GM21367 (cell line): ENCODE data around the gene CDKN2D.
"Not testable (repeated sequence)": the region's sequence is repeated elsewhere in the genome, so short reads cannot be mapped to it uniquely, and the experiment has no call there.

Experiments used
- ATAC-seq: cut with Tn5 transposase; IDR thresholded peaks from one replicate; pipeline ENCODE4 v1.9.1; 2021; ENCODE audit not compliant: unreplicated experiment

The CDKN2D gene

DNA sequence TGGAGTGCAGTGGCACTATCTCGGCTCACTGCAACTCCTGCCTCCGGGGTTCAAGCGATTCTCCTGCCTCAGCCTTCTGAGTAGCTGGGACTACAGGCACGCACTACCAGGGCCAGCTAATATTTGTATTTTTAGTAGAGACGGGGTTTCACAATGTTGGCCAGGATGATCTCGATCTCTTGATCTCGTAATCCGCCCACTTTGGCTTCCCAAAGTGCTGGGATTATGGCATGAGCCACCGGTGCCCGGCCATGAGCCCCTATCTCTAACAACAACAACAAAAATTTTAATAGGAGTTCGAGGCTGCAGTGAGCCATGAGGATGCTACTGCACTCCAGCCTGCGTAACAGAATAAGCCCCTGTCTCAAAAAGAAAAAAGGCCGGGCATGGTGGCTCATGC is 13.3 kb upstream of the CDKN2D start:
- ATAC-seq: no peak

DNA sequence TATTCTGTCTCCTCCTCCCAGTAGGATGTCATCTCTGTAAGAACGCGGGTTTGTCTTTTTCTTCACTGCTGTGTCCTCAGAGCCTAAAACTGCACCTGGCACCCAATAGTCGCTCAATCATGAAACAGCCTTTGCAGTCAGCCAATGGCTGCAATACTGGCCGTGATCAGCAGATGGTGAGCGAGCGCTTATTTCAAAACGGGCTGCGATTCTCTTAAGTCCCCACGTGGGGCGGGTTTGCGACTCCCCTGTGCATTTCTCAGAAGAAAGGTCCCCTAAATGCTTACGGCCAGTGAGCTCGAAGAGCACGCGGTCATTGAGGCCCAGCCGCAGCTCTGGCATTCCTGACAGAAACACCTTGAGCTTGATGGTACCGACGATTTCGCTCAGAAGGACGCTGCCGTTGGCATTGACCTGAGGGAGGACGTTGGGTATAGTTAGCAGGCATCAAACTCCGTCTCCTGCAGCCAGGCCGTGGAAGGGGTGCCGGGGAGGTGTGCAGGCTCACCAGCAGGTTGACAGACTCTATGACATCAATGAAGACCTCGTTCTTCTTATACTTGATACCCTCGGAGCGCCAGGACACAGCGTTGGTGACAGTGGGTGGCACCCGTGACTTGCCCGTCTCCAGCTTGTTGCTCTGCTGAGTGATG is 12.3 kb upstream of the CDKN2D start:
- ATAC-seq: no peak

DNA sequence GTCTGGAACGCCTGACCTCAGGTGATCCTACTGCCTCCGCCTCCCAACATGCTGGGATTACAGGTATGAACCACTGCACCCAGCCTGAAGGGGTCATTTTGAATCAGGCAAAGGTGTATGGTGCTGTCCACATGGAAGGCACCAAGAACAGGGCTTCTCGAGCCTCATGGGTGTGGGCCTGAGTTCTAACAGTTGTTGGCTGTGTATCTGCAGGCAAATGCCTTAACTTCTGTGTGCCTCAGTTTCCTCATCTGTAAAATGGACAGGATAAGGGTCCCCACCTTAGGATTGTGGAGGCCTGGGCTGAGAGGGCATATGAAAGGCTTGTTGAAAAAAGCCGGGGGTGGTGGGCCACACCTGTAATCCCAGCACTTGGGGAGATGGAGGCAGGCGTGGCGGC is 9.2 kb upstream of the CDKN2D start:
- ATAC-seq: no peak

DNA sequence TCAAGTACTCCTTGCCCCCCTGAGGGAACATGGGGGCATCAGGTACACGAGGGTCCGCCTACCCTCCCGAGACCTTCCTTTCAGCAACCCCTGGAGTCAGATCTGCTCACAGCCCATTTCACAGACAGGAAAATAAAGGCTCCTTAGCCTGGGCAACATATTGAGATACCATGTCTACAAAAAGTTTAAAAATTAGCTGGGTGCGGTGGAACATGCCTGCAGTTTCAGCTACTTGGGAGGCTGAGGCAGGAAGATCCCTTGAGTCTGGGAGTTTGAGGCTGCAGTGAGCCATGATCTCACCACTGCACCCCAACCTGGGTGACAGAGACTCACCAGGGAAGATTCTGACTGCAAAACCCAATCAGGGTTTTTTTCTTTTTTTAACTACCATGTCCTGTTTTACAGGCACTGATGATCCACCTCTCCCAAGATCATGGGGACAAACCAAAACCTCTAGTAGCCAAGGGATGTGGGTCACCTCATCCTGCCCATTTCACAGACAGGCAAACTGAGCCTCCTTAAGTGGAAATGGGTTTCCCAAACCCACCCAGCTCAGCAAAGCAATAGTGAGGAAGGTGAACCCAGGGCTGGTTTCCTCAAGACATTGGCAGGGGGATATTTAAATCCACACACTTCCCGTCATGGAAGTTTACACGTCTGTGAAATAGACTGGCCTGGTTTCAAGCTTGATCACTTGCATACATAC is 6.4 kb upstream of the CDKN2D start:
- ATAC-seq: no peak

DNA sequence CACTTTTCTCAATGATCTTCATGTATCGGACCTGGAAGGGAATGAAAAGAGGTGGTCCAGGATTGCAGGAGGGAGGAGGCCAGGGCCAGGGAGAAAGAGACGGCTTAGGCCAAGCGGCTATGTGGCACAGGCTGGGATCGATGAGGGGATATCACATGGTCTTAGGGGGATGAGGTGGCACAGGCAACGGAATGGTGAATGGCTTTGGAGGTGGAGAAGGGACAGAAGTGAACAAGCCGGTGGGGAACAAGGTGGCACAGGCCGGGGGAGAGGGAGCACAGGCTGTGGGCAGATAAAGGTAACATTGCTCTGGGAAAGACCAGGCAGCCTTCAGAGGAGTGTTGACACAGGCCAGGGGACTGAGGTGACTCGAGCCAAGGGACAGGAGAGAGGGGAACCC is 5.7 kb upstream of the CDKN2D start:
- ATAC-seq: no peak

- not testable (repeated sequence) for ATAC-seq
Observed at GRCh38 chr19:10573793-10574192, 5.0 kb upstream of the CDKN2D start.

DNA sequence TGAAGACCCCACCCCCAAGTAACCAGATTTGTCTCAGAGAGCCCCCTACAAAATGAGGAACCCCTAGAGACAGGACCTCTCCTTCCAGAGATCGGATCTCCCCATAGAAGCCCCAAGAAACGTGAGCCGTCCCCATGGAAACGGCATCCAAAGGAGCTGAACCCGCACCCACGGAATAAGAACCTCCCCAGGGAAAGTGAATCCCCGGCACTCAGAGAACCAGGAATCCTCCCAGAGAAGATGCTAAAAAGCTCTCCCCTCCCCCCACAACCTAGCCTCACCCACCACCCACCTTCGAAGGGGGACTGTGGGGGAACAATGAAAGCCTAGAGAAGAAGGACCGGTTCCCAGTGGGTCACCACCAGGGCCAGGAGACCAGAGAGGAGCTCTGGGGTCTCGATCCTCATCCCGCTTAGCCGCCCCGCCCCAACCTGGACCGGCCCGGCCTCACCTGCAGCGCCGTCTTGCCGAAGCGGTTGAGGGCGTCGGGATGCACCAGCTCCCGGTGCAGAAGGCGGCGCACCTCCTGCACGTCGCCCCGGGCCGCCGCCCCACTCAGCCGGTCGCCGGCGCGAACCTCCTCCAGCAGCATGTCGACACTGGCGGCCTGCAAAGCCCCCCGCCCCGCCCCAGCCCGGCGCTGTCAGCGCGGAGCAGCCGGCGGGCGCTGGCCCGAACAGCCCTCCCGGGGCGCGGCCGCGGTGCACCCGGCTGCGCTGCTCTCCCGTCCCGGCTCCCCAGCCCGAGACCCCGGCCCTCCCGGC is 535 bp downstream of the CDKN2D start:
- ATAC-seq: no peak

DNA sequence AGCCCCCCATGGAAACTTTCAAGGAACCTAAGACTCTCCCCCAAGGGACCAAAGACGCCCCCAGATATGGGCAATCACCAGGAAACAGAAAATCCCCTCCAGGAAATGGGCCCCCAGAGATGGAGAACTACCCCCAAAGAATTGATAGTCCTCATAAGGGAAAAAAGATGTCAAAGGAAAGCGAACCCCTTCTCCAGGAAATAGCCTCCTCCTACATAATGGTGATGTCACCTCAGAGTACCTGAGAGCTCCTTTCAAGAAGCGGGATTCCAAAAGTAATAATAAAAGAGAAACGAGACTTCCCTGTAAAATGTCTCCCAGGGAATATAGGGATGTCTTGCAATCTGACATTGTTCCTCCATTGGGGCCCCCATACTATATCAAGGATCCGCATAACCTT is 1.1 kb downstream of the CDKN2D start:
- no peak for ATAC-seq

DNA sequence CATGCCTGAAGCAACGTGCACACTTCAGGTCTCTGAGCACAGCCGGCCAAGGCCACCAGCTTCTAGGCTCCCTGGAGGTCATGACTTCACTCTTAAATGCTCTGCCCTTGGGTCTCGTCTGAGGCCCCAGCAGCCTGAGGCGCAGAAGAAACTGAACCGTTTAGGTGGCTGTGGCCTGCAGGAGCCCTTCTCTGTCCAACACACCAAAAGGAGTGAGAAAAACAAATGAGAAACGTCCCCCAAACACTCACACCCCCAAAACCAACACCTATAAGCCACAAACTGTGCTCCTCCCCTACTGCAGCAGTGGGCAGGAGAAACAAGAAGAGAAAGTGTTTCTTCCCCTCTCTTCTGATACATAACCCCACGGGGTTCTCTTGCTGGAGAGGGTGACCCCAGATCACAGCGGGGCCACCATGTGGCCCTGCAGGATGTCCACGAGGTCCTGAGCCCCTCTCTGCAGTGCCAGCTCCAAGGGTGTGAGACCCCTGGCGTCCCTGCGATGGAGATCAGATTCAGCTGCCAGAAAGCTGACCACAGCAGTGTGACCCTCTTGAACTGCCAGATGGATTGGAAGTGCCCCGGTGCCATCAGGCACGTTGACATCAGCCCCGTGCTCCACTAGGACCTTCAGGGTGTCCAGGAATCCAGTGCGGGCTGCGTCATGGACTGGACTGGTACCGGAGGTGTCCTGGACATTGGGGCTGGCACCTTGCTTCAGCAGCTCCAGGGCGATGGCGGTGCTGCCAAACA is 1.9 kb downstream of the CDKN2D start:
- no peak for ATAC-seq

- ATAC-seq: no peak
Observed at GRCh38 chr19:10566408-10566657, 2.4 kb downstream of the CDKN2D start.

GRCh38 chr19:10565567-10566407 is 3.0 kb downstream of the CDKN2D start, which contains the start of gene KRI1:
Gene KRI1, minus strand, starts transcription at chr19:10566010. Its CDS starts 11 bp downstream, at chr19:10565999.
- ATAC-seq: peak; percentile 24

DNA sequence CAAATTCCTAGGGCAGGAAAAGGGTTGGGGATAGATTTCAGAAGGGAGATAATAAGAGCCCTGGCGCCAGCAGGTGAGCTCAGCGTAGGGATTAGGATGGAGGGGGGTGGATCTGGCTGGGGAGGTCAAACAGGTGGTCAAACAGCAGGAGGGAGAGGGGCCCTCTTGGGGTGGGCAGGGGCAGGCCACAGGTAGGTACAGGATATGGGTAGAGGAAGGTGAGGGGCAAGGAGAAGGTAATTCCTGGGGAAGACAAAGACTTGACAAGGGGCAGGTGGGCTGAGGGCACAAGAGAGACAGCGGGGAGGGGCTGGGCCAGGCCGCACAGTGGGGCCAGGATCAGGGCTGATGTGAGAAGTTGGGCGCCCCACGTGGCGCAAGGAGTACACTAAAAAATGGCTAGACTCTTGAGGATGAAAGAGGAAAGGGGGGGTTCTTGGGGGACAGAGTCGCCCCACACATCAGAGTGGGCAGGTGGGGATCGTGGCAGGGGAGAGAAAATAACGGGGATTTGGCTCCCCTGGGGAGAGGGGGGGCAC is 3.7 kb downstream of the CDKN2D start:
- no peak for ATAC-seq

DNA sequence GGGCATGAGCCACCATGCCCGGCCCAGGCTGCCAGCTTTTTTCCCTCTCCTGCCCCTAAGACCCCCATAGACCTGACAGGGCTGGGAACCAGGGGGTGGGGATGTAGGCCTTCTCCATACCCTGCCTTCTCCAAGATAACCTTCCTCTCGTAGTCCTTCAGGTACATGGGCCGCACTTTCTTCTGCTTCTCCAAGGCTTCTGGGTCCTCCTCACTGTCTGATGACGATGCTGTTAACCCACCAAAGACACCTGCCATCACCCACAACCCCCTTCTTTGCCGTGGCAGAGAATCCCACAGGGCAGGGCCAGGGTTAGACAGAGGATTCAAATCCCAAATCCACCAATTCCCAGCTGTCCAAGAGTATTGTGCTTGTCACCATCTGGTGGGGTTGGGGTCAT is 6.2 kb downstream of the CDKN2D start:
- ATAC-seq: no peak

DNA sequence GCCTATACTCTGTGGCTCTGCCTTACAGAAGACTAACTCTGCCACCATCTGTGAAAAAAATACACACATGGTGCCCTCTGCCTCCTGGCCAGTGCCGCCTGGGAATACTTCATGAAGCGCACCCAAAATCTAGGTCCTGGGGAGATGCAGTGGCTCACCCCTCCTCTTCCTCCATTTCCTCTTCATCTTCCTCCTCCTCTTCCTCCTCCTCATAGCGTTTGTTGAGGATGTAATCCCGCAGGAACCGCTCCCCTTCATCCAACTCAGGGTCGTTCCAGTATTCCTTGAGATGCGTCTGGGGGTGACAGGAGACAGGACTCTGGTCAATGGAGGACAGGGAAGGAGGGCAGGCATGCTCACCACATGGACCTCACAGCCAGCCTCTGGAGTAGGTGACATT is 8.6 kb downstream of the CDKN2D start:
- no peak for ATAC-seq

- ATAC-seq: no peak
Observed at GRCh38 chr19:10557603-10558197, 11.1 kb downstream of the CDKN2D start.

- no peak for ATAC-seq
Observed at GRCh38 chr19:10555610-10555973, 13.2 kb downstream of the CDKN2D start.

GRCh38 chr19:10554760-10555609 is 13.8 kb downstream of the CDKN2D start:
- no peak for ATAC-seq

DNA sequence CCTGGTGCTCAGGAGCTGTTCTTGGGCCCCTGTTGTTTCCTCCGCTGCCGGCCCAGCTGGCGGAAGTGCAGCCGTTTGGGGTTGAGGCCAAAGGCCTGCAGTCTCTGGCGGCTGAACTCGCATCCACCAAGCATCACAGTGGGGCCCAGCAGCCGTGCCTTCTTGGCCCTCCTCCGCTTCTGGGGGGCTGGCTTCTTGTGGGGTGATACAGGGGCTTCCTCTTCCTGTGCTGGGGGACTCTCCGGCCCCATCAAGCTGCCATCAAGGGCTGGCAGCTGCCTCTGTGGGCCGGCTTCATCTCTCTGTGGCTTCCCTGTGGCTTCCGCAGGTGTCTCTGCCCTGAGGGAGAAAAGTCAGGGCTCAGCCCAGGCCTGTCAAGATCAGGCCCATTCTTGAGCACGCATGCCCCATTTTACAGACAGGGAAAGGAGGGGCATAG is 14.8 kb downstream of the CDKN2D start:
- no peak for ATAC-seq

GRCh38 chr19:10553087-10553667 is 15.6 kb downstream of the CDKN2D start:
- ATAC-seq: no peak
